ENCODE data around the gene RFPL1.
"Not testable (repeated sequence)": the region's sequence is repeated elsewhere in the genome, so short reads cannot be mapped to it uniquely, and the experiment has no call there.

Gene RFPL1
- 0 reads per million in 2 donors for total RNA-seq

- not testable (repeated sequence) for DNase-seq
These were observed at the start of gene RFPL1 for GRCh38 chr22:29438283-29438682. Gene RFPL1, plus strand, starts transcription at chr22:29438583.

- no peak for DNase-seq
These were observed 49.7 kb upstream of the RFPL1 start for GRCh38 chr22:29388759-29389090.

GRCh38 chr22:29390270-29390669, 48.1 kb upstream of the RFPL1 start:
- DNase-seq, result no peak

- no peak for DNase-seq
These were observed 46.8 kb upstream of the RFPL1 start for GRCh38 chr22:29391546-29391945.

GRCh38 chr22:29393019-29393608, 45.3 kb upstream of the RFPL1 start:
- DNase-seq, result no peak

- DNase-seq, result peak in 4 of 5 experiments; percentile 33 to 75 (median 44)
These were observed 43.3 kb upstream of the RFPL1 start for GRCh38 chr22:29394931-29395581.

GRCh38 chr22:29396126-29396525, 42.3 kb upstream of the RFPL1 start:
- no peak for DNase-seq

- DNase-seq, result no peak
These were observed 40.6 kb upstream of the RFPL1 start for GRCh38 chr22:29397791-29398190.

- no peak for DNase-seq
These were observed 37.8 kb upstream of the RFPL1 start for GRCh38 chr22:29400576-29400975.

- DNase-seq, result not testable (repeated sequence)
These were observed 36.8 kb upstream of the RFPL1 start for GRCh38 chr22:29401538-29401937.

- no peak for DNase-seq
These were observed 29.4 kb upstream of the RFPL1 start for GRCh38 chr22:29408940-29409339.

- DNase-seq, result not testable (repeated sequence)
These were observed 26.7 kb upstream of the RFPL1 start for GRCh38 chr22:29411569-29412211.

- DNase-seq, result peak in 1 of 5 experiments; percentile 43
These were observed 25.6 kb upstream of the RFPL1 start for GRCh38 chr22:29412772-29413171.

- DNase-seq, result peak in 4 of 5 experiments; percentile 8 to 87 (median 46)
These were observed 23.3 kb upstream of the RFPL1 start for GRCh38 chr22:29414951-29415591.

- DNase-seq, result not testable (repeated sequence)
These were observed 19.7 kb upstream of the RFPL1 start for GRCh38 chr22:29418704-29419103.

- no peak for DNase-seq
These were observed 11.9 kb upstream of the RFPL1 start for GRCh38 chr22:29426476-29426875.

GRCh38 chr22:29427176-29427760, 11.1 kb upstream of the RFPL1 start:
- DNase-seq, result no peak

- DNase-seq, result no peak
These were observed 6.4 kb upstream of the RFPL1 start for GRCh38 chr22:29431986-29432385.

- DNase-seq, result no peak
These were observed 4.5 kb upstream of the RFPL1 start for GRCh38 chr22:29433856-29434255.

GRCh38 chr22:29434288-29434687, 4.1 kb upstream of the RFPL1 start:
- DNase-seq, result no peak

GRCh38 chr22:29435236-29436136, 2.9 kb upstream of the RFPL1 start:
- no peak for DNase-seq

- DNase-seq, result no peak
These were observed 4.6 kb downstream of the RFPL1 start for GRCh38 chr22:29442976-29443375.

All from T-helper 2 cell (primary cell).